Fibroblast of lung (primary cell): ENCODE results near the gene OR2G3.

ENCODE experiments used
- CTCF ChIP-seq, 2 donors: IDR thresholded peaks in 1 of 2; conservative IDR thresholded peaks in 1 of 2; 1 replicate in 1 of 2; 2 replicates in 1 of 2; pipeline ENCODE4 v1.5.1; 2011 to 2012; ENCODE audit warnings: low read length in 2 of 2, control low read depth in 1 of 2, inconsistent platforms in 1 of 2, low read depth in 1 of 2, mild to moderate bottlenecking in 1 of 2
- EZH2 ChIP-seq: IDR thresholded peaks from 2 replicates; pipeline ENCODE4 v1.5.1; 2012; ENCODE audit warnings: low read length, control low read depth, mild to moderate bottlenecking; ENCODE audit errors: missing control alignments

- no peak for TF ChIP-seq CTCF (conservative IDR thresholded peaks at IDR 0.05 in 1 of 2, IDR thresholded peaks at IDR 0.05 in 1 of 2; ENCODE audit: low read depth in 1 of 2, low read length in 2 of 2)
- TF ChIP-seq EZH2 = no peak
Measured at GRCh38 chr1:247638011-247638410, 32.6 kb downstream of the OR2G3 start.
